ENCODE data around the gene ACACA.

The ACACA gene

GRCh38 chr17:37098910-37099664 is 307.5 kb downstream of the ACACA start:
- H3K27ac ChIP-seq (ENCODE audit: low read length) = no peak overlapping the region
- H3K9me3 ChIP-seq (ENCODE audit: insufficient read depth, low read depth, low read length) = no peaks in the 10 kb centered on the region
- no peaks in the 10 kb centered on the region; the same call in 1 of the 2 replicates for H3K4me1 ChIP-seq (ENCODE audit: insufficient read depth, low read length)
- H3K4me3 ChIP-seq (ENCODE audit: low read length) = no peak overlapping the region
- peaks cover 84% of the 10 kb centered on the region for H3K36me3 ChIP-seq (ENCODE audit: insufficient read depth, low read depth, low read length)
- no peak overlapping the region for H3K9ac ChIP-seq (ENCODE audit: low read depth, low read length)
- H3K27me3 ChIP-seq (ENCODE audit: insufficient read depth, low read length) = no peaks in the 10 kb centered on the region

GRCh38 chr17:37098152-37098551 is 308.5 kb downstream of the ACACA start:
- no peaks in the 10 kb centered on the region; the same call in 1 of the 2 replicates for H3K4me1 ChIP-seq (ENCODE audit: insufficient read depth, low read length)
- H3K9ac ChIP-seq (ENCODE audit: low read depth, low read length) = no peak overlapping the region
- no peaks in the 10 kb centered on the region for H3K9me3 ChIP-seq (ENCODE audit: insufficient read depth, low read depth, low read length)
- H3K27ac ChIP-seq (ENCODE audit: low read length) = no peak overlapping the region
- H3K36me3 ChIP-seq (ENCODE audit: insufficient read depth, low read depth, low read length) = peaks cover 85% of the 10 kb centered on the region
- H3K27me3 ChIP-seq (ENCODE audit: insufficient read depth, low read length) = no peaks in the 10 kb centered on the region
- no peak overlapping the region for H3K4me3 ChIP-seq (ENCODE audit: low read length)

GRCh38 chr17:37097154-37097553 is 309.5 kb downstream of the ACACA start:
- H3K27me3 ChIP-seq (ENCODE audit: insufficient read depth, low read length) = no peaks in the 10 kb centered on the region
- peaks cover 86% of the 10 kb centered on the region for H3K36me3 ChIP-seq (ENCODE audit: insufficient read depth, low read depth, low read length)
- no peak overlapping the region for H3K27ac ChIP-seq (ENCODE audit: low read length)
- H3K9me3 ChIP-seq (ENCODE audit: insufficient read depth, low read depth, low read length) = no peaks in the 10 kb centered on the region
- no peak overlapping the region for H3K9ac ChIP-seq (ENCODE audit: low read depth, low read length)
- H3K4me1 ChIP-seq (ENCODE audit: insufficient read depth, low read length) = no peaks in the 10 kb centered on the region; the same call in 1 of the 2 replicates
- no peak overlapping the region for H3K4me3 ChIP-seq (ENCODE audit: low read length)

GRCh38 chr17:37096071-37096470 is 310.6 kb downstream of the ACACA start:
- Histone ChIP-seq H3K27me3 (ENCODE audit: insufficient read depth, low read length) (no peaks in the 10 kb centered on the region), H3K36me3 (ENCODE audit: insufficient read depth, low read depth, low read length) (peaks cover 85% of the 10 kb centered on the region), H3K4me1 (ENCODE audit: insufficient read depth, low read length) (no peaks in the 10 kb centered on the region; the same call in 1 of the 2 replicates), H3K4me3 (ENCODE audit: low read length) (no peak overlapping the region), H3K9me3 (ENCODE audit: insufficient read depth, low read depth, low read length) (no peaks in the 10 kb centered on the region), H3K9ac (ENCODE audit: low read depth, low read length) (no peak overlapping the region), H3K27ac (ENCODE audit: low read length) (no peak overlapping the region)

GRCh38 chr17:37094391-37094790 is 312.2 kb downstream of the ACACA start:
- peaks cover 89% of the 10 kb centered on the region for H3K36me3 ChIP-seq (ENCODE audit: insufficient read depth, low read depth, low read length)
- no peaks in the 10 kb centered on the region for H3K27me3 ChIP-seq (ENCODE audit: insufficient read depth, low read length)
- H3K9ac ChIP-seq (ENCODE audit: low read depth, low read length) = no peak overlapping the region
- no peak overlapping the region for H3K27ac ChIP-seq (ENCODE audit: low read length)
- no peaks in the 10 kb centered on the region; the same call in 1 of the 2 replicates for H3K4me1 ChIP-seq (ENCODE audit: insufficient read depth, low read length)
- no peak overlapping the region for H3K4me3 ChIP-seq (ENCODE audit: low read length)
- H3K9me3 ChIP-seq (ENCODE audit: insufficient read depth, low read depth, low read length) = no peaks in the 10 kb centered on the region

GRCh38 chr17:37092701-37093100 is 313.9 kb downstream of the ACACA start:
- peaks cover 92% of the 10 kb centered on the region for H3K36me3 ChIP-seq (ENCODE audit: insufficient read depth, low read depth, low read length)
- no peaks in the 10 kb centered on the region for H3K27me3 ChIP-seq (ENCODE audit: insufficient read depth, low read length)
- H3K4me1 ChIP-seq (ENCODE audit: insufficient read depth, low read length) = no peaks in the 10 kb centered on the region
- H3K9me3 ChIP-seq (ENCODE audit: insufficient read depth, low read depth, low read length) = no peaks in the 10 kb centered on the region
- H3K27ac ChIP-seq (ENCODE audit: low read length) = no peak overlapping the region
- no peak overlapping the region for H3K4me3 ChIP-seq (ENCODE audit: low read length)
- no peak overlapping the region for H3K9ac ChIP-seq (ENCODE audit: low read depth, low read length)

- Histone ChIP-seq H3K4me3 (ENCODE audit: low read length) (no peak overlapping the region), H3K9ac (ENCODE audit: low read depth, low read length) (no peak overlapping the region), H3K9me3 (ENCODE audit: insufficient read depth, low read depth, low read length) (no peaks in the 10 kb centered on the region), H3K4me1 (ENCODE audit: insufficient read depth, low read length) (no peaks in the 10 kb centered on the region), H3K27me3 (ENCODE audit: insufficient read depth, low read length) (no peaks in the 10 kb centered on the region), H3K36me3 (ENCODE audit: insufficient read depth, low read depth, low read length) (peaks cover 92% of the 10 kb centered on the region), H3K27ac (ENCODE audit: low read length) (no peak overlapping the region)
Measured at GRCh38 chr17:37092071-37092470, 314.6 kb downstream of the ACACA start.

GRCh38 chr17:37090941-37091340 is 315.7 kb downstream of the ACACA start:
- H3K9me3 ChIP-seq (ENCODE audit: insufficient read depth, low read depth, low read length) = no peaks in the 10 kb centered on the region

GRCh38 chr17:37089956-37090355 is 316.7 kb downstream of the ACACA start:
- Histone ChIP-seq H3K4me1 (ENCODE audit: insufficient read depth, low read length) (no peaks in the 10 kb centered on the region), H3K27ac (ENCODE audit: low read length) (no peak overlapping the region), H3K36me3 (ENCODE audit: insufficient read depth, low read depth, low read length) (peaks cover 94% of the 10 kb centered on the region), H3K9ac (ENCODE audit: low read depth, low read length) (no peak overlapping the region), H3K27me3 (ENCODE audit: insufficient read depth, low read length) (no peaks in the 10 kb centered on the region), H3K9me3 (ENCODE audit: insufficient read depth, low read depth, low read length) (no peaks in the 10 kb centered on the region), H3K4me3 (ENCODE audit: low read length) (no peak overlapping the region)

More at GRCh38 chr17:37090941-37091340, 315.7 kb downstream of the ACACA start:
- Histone ChIP-seq H3K4me1 (ENCODE audit: insufficient read depth, low read length) (no peaks in the 10 kb centered on the region), H3K4me3 (ENCODE audit: low read length) (no peak overlapping the region), H3K9ac (ENCODE audit: low read depth, low read length) (no peak overlapping the region), H3K27me3 (ENCODE audit: insufficient read depth, low read length) (no peaks in the 10 kb centered on the region), H3K27ac (ENCODE audit: low read length) (no peak overlapping the region), H3K36me3 (ENCODE audit: insufficient read depth, low read depth, low read length) (peaks cover 92% of the 10 kb centered on the region)

- H3K9ac ChIP-seq (ENCODE audit: low read depth, low read length) = no peak overlapping the region
- no peaks in the 10 kb centered on the region for H3K9me3 ChIP-seq (ENCODE audit: insufficient read depth, low read depth, low read length)
- H3K27ac ChIP-seq (ENCODE audit: low read length) = no peak overlapping the region
- no peaks in the 10 kb centered on the region for H3K4me1 ChIP-seq (ENCODE audit: insufficient read depth, low read length)
- H3K4me3 ChIP-seq (ENCODE audit: low read length) = no peak overlapping the region
- H3K36me3 ChIP-seq (ENCODE audit: insufficient read depth, low read depth, low read length) = peaks cover 88% of the 10 kb centered on the region
- no peaks in the 10 kb centered on the region for H3K27me3 ChIP-seq (ENCODE audit: insufficient read depth, low read length)
Measured at GRCh38 chr17:37088913-37089312, 317.7 kb downstream of the ACACA start.

- Histone ChIP-seq H3K36me3 (ENCODE audit: insufficient read depth, low read depth, low read length) (peaks cover 83% of the 10 kb centered on the region), H3K4me3 (ENCODE audit: low read length) (no peak overlapping the region), H3K27me3 (ENCODE audit: insufficient read depth, low read length) (no peaks in the 10 kb centered on the region), H3K27ac (ENCODE audit: low read length) (no peak overlapping the region), H3K4me1 (ENCODE audit: insufficient read depth, low read length) (peaks cover 3% of the 10 kb centered on the region; the same call in 1 of the 2 replicates), H3K9ac (ENCODE audit: low read depth, low read length) (no peak overlapping the region), H3K9me3 (ENCODE audit: insufficient read depth, low read depth, low read length) (no peaks in the 10 kb centered on the region)
Measured at GRCh38 chr17:37088459-37088858, 318.2 kb downstream of the ACACA start.

GRCh38 chr17:37087683-37088082 is 319.0 kb downstream of the ACACA start:
- peaks cover 75% of the 10 kb centered on the region for H3K36me3 ChIP-seq (ENCODE audit: insufficient read depth, low read depth, low read length)
- no peak overlapping the region for H3K27ac ChIP-seq (ENCODE audit: low read length)

More at GRCh38 chr17:37087683-37088082, 319.0 kb downstream of the ACACA start:
- H3K4me3 ChIP-seq (ENCODE audit: low read length) = no peak overlapping the region
- H3K27me3 ChIP-seq (ENCODE audit: insufficient read depth, low read length) = no peaks in the 10 kb centered on the region
- H3K9me3 ChIP-seq (ENCODE audit: insufficient read depth, low read depth, low read length) = no peaks in the 10 kb centered on the region
- H3K4me1 ChIP-seq (ENCODE audit: insufficient read depth, low read length) = peaks cover 8% of the 10 kb centered on the region; the same call in 1 of the 2 replicates
- no peak overlapping the region for H3K9ac ChIP-seq (ENCODE audit: low read depth, low read length)

Measured in iPS-20b (cell line).